Body of pancreas (tissue), 4 donors: ENCODE results near the gene GLG1.

Experiments
- POLR2A ChIP-seq, 3 donors: fragments of 450-650 bp; IDR thresholded peaks; one replicate each; pipeline ENCODE4 v1.6.1; 2016; ENCODE audit warnings: antibody characterized with exemption in 3 of 3, mild to moderate bottlenecking in 2 of 3
- TF ChIP-seq, protein P1 (sequence below), 7 experiments: fragments of 450-650 bp in 4 of 7; fragments of 200-600 bp in 3 of 7; sonication (generic) in 3 of 7; IDR thresholded peaks; one replicate each; pipeline ENCODE4 v1.5.1; 2016 to 2019; ENCODE audit warnings: antibody characterized with exemption in 7 of 7

- TF ChIP-seq, protein P1, sequence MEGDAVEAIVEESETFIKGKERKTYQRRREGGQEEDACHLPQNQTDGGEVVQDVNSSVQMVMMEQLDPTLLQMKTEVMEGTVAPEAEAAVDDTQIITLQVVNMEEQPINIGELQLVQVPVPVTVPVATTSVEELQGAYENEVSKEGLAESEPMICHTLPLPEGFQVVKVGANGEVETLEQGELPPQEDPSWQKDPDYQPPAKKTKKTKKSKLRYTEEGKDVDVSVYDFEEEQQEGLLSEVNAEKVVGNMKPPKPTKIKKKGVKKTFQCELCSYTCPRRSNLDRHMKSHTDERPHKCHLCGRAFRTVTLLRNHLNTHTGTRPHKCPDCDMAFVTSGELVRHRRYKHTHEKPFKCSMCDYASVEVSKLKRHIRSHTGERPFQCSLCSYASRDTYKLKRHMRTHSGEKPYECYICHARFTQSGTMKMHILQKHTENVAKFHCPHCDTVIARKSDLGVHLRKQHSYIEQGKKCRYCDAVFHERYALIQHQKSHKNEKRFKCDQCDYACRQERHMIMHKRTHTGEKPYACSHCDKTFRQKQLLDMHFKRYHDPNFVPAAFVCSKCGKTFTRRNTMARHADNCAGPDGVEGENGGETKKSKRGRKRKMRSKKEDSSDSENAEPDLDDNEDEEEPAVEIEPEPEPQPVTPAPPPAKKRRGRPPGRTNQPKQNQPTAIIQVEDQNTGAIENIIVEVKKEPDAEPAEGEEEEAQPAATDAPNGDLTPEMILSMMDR (IDR thresholded peaks at IDR 0.05), result no peak
- TF ChIP-seq POLR2A (IDR thresholded peaks at IDR 0.05), result no peak
Measured at GRCh38 chr16:74503412-74503811, 103.5 kb downstream of the GLG1 start.
